ENCODE measurements around the gene HCRT. TPM values are rescaled to one million over a fixed set of nuclear protein-coding genes. Genes with fewer than 3 reads are reported as not detected.

HCRT gene
- total RNA-seq, 1 experiment from 2014 or later = not detected

DNA sequence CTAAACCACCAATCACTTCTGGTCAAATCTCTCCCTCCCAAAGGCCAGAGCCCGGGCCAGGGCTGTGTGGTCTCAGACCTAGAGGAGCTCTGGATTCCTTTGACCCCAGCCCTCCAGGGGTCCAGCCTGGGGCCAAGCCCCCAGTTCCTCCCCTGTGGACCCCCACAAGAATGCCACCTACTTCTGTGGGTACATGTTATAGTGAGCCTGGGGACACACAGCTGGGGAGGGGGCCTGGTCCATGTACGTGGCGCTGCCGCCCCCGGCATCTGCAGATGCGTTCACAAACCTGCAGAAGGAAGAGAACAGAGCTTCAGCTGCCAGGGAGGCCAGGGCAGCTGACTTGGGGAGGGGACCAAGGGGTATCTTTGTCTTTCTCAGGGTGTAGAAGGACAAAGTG lies 16.9 kb upstream of the HCRT start:
- Histone ChIP-seq H3K27me3 (no peaks in the 10 kb centered on the region), H3K9me3 (no peaks in the 10 kb centered on the region), H3K4me3 (no peak overlapping the region), H3K36me3 (peaks cover 6% of the 10 kb centered on the region)
- no peak for DNase-seq

DNA sequence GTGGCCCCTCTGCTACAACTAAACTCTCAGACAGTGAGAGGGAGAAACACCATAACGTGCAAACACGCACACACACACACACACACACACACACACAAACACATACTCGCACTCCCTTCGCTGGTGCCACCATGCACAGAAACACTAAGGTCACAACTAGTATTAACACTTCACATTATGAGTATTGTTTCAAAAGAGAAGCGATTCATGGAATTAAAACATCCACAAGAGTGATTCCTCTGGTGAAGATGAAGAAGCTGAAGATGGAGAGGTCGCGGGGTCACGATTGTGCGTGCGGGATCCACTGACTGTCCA lies 16.2 kb upstream of the HCRT start:
- H3K36me3 ChIP-seq = peaks cover 5% of the 10 kb centered on the region
- no peak for DNase-seq
- no peaks in the 10 kb centered on the region for H3K27me3 ChIP-seq
- H3K4me3 ChIP-seq = no peak overlapping the region
- H3K9me3 ChIP-seq = no peaks in the 10 kb centered on the region

DNA sequence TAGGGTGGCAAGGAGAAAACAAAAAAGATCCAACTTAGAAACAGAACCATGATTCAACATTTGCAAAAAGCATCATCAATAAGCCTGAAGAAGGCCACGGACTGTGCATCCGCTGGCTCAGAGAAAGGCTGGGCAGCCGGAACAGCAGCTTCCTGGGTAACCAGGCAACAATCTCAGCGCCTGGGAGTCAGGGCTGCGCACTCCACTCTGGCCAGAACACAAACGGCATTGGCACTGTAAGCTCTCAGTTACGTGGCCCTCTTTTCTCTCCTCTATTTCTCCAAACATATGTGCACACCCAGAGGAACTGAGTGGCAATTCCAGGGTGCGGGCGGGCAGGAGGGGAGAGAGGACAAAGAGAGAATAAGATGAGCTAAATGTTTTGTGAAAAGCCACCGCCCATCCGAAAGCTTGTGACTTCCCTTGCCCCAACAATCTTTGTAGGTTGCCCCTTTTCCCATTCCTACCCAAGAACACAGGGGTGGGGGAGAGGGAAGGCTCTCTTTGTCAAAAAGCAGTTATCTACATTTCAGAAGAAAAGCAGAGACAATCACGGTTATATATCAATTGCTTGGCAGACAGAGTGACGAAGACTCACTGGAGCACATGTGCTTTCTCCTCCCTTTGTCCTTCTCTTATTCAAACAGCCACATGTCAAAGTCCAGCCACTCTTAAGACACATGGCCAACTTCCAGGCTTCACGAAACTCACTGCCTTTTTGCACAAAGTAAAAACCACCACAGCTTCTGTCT lies 15.6 kb upstream of the HCRT start:
- Histone ChIP-seq H3K9me3 (no peaks in the 10 kb centered on the region), H3K36me3 (no peaks in the 10 kb centered on the region; the same call in 1 of the 2 replicates), H3K27me3 (no peaks in the 10 kb centered on the region), H3K4me3 (no peak overlapping the region)
- DNase-seq = no peak

DNA sequence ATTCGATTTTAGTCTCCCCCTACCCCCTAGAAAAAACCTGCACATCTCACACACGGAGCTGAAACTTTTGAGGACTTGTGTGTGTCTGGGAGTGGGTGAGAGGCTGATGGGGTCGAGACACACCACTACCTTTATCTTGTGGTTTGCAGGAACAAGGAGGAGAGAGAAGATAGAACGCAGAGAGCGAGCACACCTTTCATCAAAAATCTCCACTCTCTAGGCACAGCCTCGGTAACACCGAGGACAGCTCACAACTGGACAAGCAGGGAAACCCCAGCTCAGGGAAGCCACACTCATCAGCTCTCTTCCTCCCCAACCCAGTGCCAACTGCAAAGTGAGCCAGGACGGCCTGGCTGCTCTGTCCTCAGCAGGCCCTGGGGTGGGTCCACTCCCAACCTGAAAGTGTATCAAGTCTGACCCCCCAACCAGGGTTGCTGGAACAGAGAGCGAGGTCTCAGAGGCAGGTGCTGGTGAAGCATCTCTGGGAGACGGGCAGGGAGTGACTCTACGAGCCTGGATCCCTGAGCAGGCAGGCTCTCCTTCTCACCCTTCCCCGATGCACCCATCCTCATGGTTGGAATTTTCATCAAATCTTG lies 14.3 kb upstream of the HCRT start:
- Histone ChIP-seq H3K36me3 (no peaks in the 10 kb centered on the region; the same call in 1 of the 2 replicates), H3K4me3 (no peak overlapping the region), H3K27me3 (no peaks in the 10 kb centered on the region), H3K9me3 (no peaks in the 10 kb centered on the region)
- DNase-seq = no peak

DNA sequence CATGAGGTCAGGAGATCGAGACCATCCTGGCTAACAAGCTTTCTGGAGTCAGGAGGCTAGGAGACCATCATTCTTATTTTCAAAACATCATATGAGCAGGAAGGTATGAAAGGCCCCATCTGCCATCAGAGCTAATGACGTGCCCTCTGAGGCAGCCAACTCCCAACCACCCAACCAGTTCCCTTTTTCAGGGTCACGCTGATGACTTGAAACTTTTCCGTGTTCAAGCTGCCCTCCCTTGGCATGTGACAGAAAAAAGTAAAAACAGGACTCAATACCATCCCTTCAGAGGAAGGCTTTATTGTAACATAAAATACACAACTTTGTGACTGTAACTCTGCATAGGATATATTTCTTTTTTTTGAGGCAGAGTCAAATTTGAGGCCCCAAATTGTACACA lies 13.6 kb upstream of the HCRT start:
- Histone ChIP-seq H3K9me3 (no peaks in the 10 kb centered on the region), H3K4me3 (no peak overlapping the region), H3K36me3 (no peaks in the 10 kb centered on the region; the same call in 1 of the 2 replicates), H3K27me3 (no peaks in the 10 kb centered on the region)
- DNase-seq = no peak

DNA sequence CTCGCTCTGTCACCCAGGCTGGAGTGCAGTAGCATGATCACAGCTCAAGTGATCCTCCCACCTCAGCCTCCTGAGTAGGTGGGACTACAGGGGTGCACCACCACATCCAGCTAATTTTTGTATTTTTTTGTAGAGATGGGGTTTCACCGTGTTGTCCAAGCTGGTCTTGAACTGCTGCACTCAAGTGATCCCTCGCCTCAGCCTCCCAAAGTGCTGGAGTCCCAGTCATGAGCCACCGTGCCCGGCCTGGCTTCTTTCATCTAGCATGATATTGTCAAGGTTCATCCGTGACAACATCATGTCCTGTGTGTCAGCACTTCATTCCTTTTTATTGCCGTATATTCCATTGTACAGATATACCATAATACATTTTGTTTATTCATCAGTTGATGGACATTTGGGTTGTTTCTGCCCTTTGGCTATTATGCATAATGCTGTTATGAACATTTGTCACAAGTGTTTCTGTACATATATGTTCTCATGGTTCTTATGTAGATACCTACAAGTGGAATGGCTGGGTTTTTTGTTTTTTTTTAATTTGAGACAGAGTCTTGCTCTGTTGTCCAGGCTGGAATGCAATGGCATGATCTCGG lies 12.4 kb upstream of the HCRT start:
- Histone ChIP-seq H3K36me3 (no peaks in the 10 kb centered on the region; the same call in 1 of the 2 replicates), H3K27me3 (no peaks in the 10 kb centered on the region), H3K4me3 (no peak overlapping the region), H3K9me3 (no peaks in the 10 kb centered on the region)
- no peak for DNase-seq

DNA sequence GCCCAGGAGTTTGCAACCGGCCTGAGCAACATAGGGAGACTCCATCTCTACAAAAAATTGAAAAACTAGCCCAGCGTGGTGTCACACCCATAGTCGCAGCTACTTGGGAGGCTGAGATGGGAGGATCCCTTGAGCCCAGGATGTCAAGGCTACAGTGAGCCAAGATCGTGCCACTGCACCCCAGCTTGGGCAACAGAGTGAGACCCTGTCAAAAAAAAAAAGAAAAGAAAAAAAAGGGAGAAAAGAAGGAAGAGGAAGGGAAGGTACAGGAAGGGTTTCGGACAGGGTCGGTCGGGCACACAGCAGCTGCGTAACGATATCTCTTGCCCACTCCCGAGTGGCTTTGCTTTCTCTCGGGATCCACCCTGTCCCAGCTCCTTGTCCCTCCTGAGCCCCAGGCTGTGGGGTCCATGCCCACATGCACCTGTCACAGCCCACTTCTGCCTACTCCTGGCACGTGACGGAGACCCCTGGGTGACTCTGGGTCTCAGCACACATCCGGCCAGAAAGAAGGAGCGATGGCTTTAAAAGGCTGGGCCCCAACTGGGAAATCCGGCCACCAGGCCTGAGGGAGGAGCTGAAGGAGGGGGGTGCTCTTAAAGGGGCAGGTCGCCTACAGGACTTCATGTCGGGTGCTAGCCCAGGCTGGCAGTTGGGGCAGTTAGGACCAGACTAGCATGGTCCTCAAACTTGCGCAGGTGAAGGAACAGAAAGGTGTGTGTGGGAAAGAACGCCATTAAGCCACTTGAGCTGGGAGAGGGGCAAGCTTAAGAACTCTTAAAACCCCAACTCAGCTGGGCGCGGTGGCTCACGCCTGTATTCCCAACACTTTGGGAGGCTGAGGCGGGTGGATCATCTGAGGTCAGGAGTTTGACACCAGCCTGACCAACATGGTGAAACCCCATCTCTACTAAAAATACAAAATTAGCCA lies 9.0 kb upstream of the HCRT start, which contains the start of gene GHDC:
TSS of gene GHDC (minus strand) at position 526 of the 931 bp plus-strand sequence. CDS start 913 bp downstream, outside the sequence.
- no peaks in the 10 kb centered on the region for H3K27me3 ChIP-seq
- H3K4me3 ChIP-seq = peak within 1 kb of the TSS; percentile 50
- no peaks in the 10 kb centered on the region for H3K9me3 ChIP-seq
- H3K36me3 ChIP-seq = no peaks in the 10 kb centered on the region
- DNase-seq = peak; percentile 75

DNA sequence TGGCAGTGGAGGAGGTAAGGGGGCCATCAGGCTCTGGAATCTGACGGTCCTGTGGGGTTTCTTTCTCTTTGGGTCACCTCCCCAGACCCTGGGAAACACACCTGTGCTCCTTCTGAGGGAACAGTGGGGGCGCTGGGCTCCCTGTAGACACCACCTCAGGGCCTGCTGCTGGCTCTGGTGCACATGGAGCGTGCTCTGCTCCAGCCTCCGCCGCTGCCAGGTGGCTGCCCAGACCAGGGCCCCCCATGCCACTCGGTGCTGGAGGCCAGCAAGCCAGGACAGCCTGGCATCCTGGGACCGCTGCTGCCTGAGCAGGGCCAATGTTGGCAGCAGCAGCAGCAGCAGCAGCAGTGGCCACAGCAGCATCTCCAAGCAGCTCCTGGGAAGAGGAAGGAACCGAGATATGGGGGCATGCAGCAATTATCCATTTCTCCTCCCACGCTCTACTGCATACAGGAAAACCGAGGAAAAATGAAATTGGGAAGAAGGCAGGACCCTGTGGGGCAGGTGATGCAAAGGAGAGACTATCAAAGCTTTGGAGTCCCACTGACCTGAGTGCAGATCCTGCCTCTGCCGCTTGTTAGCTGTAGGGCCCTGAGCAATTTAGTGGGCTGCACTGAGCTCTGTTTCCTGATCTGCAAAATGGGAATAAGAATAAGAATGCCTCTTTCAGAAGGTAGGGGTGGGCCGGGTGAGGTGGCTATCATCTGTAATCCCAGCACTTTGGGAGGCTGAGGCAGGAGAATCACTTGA lies 8.1 kb upstream of the HCRT start:
- H3K36me3 ChIP-seq = no peaks in the 10 kb centered on the region
- DNase-seq = no peak
- no peaks in the 10 kb centered on the region for H3K27me3 ChIP-seq

DNA sequence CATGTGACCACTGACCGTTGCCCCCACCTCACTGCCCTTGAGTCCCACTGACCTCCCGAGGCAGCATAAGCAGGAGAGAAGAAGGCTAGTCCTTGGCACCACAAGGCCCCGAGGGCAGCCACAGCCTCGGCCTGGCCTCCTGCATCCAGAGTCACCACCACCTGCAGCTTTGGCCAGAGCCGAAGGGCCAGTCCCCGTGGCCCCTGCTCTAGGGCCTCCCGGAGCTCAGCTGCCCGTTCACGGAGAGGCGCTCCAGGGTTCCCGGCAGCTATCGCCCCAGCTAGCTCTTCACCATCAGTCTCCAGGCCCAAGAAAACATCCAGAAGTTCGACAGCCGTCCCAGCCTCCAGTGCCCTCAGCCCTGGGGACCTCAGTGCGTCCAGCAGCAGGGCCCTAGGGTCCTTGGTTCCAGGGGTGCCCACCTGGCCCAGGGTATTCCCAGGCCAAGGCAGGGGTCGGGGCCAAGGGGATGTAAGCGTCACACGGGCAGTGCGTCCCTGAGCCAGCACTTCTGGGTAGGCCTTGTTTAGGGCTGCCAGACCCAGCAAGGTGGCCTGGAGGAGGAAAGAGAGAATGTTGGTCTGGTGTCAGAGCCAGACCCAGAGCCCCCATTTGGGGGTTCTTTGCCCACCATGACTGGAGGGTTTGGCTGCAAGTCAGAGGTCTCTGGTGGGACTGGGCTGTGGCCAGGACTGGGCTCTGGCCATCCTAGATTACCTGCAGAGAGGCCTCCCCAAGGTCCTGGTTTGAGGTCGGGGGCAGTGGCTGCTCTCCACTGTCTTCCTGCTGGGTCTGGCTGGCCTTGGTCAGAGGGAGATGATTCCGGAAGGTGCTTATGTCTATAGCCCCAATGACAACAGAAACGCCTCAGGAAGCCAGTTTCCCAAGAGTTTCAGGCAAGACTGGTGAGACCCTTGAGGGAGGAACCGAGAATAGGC lies 7.2 kb upstream of the HCRT start:
- no peak for DNase-seq
- H3K27me3 ChIP-seq = no peaks in the 10 kb centered on the region
- no peaks in the 10 kb centered on the region for H3K36me3 ChIP-seq
- no peaks in the 10 kb centered on the region for H3K9me3 ChIP-seq
- H3K4me3 ChIP-seq = no peak overlapping the region

More for the DNA sequence above, 8.1 kb upstream of the HCRT start:
- no peaks in the 10 kb centered on the region for H3K9me3 ChIP-seq
- H3K4me3 ChIP-seq = peak overlapping the region; percentile 50

DNA sequence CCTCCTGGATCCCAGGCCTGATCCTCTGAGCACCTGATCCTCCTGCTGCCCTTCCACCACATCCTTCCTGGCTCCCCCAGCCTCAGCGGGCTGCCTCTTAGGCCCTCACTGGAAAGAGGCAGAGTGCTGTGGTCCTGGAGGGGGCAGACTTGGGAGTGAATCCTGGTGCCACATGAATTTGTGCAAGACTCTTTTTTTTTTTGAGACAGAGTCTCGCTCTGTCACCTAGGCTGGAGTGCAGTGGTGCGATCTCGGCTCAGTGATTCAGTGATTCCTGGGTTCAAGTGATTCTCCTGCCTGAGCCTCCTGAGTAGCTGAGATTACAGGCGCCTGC lies 6.0 kb upstream of the HCRT start:
- no peaks in the 10 kb centered on the region for H3K27me3 ChIP-seq
- H3K36me3 ChIP-seq = no peaks in the 10 kb centered on the region
- no peaks in the 10 kb centered on the region for H3K9me3 ChIP-seq
- no peak overlapping the region for H3K4me3 ChIP-seq
- no peak for DNase-seq

DNA sequence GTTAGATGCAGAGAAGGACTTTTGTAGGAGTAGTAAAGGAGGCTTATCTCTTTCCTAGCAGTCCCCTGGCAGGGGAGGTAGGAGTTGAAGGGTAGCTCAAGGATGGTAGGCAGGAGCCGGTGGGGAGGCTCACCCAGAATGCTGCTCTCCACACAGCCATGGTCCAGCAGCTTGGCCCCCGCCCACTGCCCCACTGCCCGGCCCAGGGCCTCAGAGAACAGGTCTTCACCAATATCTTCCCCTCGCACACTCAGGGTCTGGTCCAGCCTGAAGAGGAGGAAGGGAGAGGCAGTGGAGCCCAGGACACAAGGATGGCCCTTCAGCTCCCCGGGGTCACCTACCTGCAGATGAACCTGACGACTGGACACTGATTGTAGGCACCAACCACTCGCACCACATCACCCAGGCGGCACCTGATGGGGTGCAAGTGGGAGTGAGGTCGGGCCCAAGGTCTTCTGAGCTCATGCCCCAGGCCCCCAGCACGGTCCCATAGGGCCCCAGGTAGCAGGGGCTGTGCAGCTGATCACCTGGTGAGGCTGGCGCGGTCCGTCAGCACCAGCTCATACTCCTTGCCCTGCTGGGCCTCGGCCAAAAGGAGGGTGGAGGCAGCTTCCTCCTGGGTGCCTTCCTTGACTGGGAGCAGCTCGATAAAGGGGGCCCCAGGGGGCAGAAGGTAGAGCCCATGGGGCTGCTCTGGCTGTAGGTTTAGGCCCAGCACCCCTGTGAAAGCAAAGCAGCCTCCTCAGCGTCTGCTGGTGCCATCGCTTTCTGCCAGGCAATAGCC lies 5.4 kb upstream of the HCRT start:
- no peak for DNase-seq
- no peaks in the 10 kb centered on the region for H3K9me3 ChIP-seq
- no peak overlapping the region for H3K4me3 ChIP-seq
- no peaks in the 10 kb centered on the region for H3K27me3 ChIP-seq
- no peaks in the 10 kb centered on the region for H3K36me3 ChIP-seq

DNA sequence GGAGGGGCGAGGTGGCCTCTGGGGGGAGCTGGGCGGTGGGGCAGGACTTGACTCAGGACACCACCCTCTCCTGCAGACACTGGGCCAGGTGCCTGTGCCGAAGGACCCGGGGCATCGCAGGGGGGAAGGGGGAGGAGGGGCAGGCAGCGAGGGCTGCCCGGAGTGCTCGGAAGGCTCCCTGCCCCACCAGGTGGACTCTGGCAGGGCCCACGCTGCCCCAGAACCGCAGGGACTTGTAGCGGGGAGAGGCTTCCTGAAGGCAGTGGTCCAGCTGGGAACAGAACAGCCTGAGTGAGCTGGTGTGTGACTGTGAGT lies 4.4 kb upstream of the HCRT start:
- Histone ChIP-seq H3K36me3 (no peaks in the 10 kb centered on the region), H3K9me3 (no peaks in the 10 kb centered on the region), H3K27me3 (no peaks in the 10 kb centered on the region), H3K4me3 (no peak overlapping the region)
- DNase-seq = no peak

DNA sequence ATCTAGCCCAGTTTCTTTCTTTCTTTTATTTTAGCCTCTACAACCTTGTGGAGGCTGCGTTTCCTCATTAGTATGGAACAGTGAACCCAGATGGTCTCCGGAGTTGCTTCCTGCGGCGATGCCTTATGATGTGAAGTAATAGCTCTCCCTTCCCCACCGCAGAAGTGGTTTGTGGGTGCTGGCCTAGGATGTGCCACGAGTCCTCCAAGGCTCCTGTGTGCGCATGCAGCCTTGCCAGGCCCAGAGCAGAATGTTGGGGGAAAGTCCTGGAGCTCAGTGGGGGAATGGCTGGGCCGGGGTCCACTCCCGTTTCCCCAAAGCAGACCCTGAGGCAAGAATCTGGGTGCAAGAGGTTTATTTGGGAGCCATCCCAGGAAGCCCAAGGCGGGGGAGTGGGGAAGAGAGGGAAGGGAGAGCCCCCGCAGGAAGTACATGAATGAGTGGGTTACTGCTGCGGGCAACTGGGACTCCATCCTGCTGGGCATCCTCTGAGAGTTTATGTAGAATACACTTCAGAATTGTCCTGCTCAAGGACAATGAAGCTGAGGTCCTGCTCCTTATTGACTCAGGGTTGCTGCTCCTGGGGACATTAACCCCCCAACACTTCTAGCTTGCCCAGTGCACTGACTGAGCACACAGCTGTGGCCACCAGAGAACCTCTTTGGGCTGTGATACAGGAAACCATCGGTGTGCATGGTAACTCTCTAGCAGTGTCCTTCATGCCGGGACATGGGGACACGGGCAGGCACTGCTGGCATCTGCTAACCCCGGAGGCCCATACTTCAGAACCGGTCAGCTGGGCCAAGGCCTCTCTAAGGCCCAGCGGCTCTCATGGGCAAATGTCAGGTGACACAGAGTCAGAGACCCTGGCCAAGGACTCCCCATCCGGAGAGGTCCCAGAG lies 3.7 kb upstream of the HCRT start:
- Histone ChIP-seq H3K27me3 (no peaks in the 10 kb centered on the region), H3K9me3 (no peaks in the 10 kb centered on the region), H3K36me3 (no peaks in the 10 kb centered on the region), H3K4me3 (no peak overlapping the region)
- DNase-seq = no peak

DNA sequence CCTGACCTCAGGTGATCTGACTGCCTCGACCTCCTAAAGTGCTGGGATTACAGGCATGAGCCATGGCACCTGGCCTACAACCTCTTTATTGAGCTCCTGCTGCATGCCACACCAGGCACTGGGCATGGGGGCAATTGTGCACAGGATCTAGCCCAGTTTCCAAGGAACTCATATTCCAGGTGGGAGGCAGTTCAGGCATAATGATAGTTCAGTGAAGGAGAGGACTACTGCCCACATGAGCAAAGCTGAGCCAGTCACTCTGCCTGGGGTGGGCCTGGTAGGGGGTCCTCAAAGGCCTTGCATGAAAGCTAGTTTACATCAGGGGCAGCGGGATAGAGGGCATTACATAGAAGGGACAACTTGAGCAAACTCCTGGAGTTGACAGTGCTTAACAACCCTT lies 2.6 kb upstream of the HCRT start:
- H3K27me3 ChIP-seq = no peaks in the 10 kb centered on the region
- no peak overlapping the region for H3K4me3 ChIP-seq

More for the DNA sequence above, 2.6 kb upstream of the HCRT start:
- no peak for DNase-seq
- H3K9me3 ChIP-seq = no peaks in the 10 kb centered on the region
- H3K36me3 ChIP-seq = no peaks in the 10 kb centered on the region
